ENCODE data around the gene LY6G5B.
A peak's percentile ranks its signal among the peaks of the same experiment; 100 is the strongest.

LY6G5B gene

DNA sequence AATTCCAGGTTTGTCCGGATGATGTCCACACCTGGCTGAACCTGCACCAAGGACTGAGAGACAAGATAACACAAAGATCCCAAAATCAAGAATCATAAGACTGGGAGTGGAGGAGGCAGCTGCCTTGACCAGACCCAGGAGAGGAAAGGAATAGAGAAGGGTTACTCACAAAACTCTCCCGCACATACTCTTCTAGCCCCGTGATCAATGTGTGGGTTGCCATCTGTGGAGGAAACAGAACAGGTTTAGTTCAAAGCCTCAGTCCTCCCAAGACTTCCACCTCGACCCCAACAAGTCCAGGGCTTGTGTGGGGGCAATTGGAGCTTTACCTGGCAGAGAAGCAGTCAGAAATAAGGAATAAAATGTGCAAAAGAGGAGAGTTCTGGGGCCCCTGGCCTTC is 28.4 kb upstream of the LY6G5B start:
- no peaks in the 10 kb centered on the region for H3K9me3 ChIP-seq (replicated peaks in 1 of 2; ENCODE audit: control insufficient read depth in 2 of 2, insufficient read depth in 1 of 2, low read depth in 1 of 2, low read length in 2 of 2)
- H3K4me2 ChIP-seq (ENCODE audit: insufficient read depth, low read length, poor library complexity, severe bottlenecking) = no peak overlapping the region
- peaks cover 73 to 97% of the 10 kb centered on the region in 2 donors for H3K36me3 ChIP-seq (replicated peaks in 1 of 2; ENCODE audit: control insufficient read depth in 2 of 2, insufficient read depth in 2 of 2, low read length in 2 of 2)
- no peak overlapping the region for H4K91ac ChIP-seq (ENCODE audit: low read depth, low read length, poor library complexity)
- no peak overlapping the region for H3K4ac ChIP-seq (ENCODE audit: low read length)
- H2BK120ac ChIP-seq (ENCODE audit: low read depth, low read length) = no peak overlapping the region
- no peak overlapping the region for H4K8ac ChIP-seq (ENCODE audit: low read depth, low read length)
- no CpG with 5 or more reads among the region's 4 CpGs for WGBS, 2 donors (ENCODE audit: extremely low coverage in 2 of 2, insufficient read length in 2 of 2, insufficient replicate concordance in 1 of 2)
- no peaks in the 10 kb centered on the region for H3K4me1 ChIP-seq (ENCODE audit: control insufficient read depth in 2 of 2, insufficient read depth in 1 of 2, low read depth in 1 of 2, low read length in 2 of 2)
- no peak overlapping the region for H3K14ac ChIP-seq (ENCODE audit: low read length)
- H3K27ac ChIP-seq (replicated peaks; ENCODE audit: low read length) = no peak overlapping the region
- H3K23ac ChIP-seq (ENCODE audit: low read depth, low read length, poor library complexity) = no peak overlapping the region
- no peak overlapping the region for H2BK5ac ChIP-seq (ENCODE audit: low read length)
- peaks cover 1% of the 10 kb centered on the region for H3K79me1 ChIP-seq (ENCODE audit: low read depth, low read length)
- H3K27me3 ChIP-seq (ENCODE audit: control insufficient read depth in 3 of 3, insufficient read depth in 3 of 3, low read depth in 1 of 3, low read length in 3 of 3) = no peaks in the 10 kb centered on the region
- peak overlapping the region in 1 of 2 donors; percentile 24 for H3K4me3 ChIP-seq (ENCODE audit: low read length in 2 of 2)
- no peak overlapping the region for H2BK12ac ChIP-seq (ENCODE audit: low read length)
- no peak overlapping the region for H2AK5ac ChIP-seq (ENCODE audit: low read depth, low read length)
- H3K18ac ChIP-seq (ENCODE audit: low read length) = no peak overlapping the region
- H2AFZ ChIP-seq (ENCODE audit: low read length) = no peak overlapping the region
- H3K9ac ChIP-seq (ENCODE audit: low read depth, low read length, poor library complexity) = no peak overlapping the region
- DNase-seq (ENCODE audit: low spot score) = no peak
- no peak overlapping the region for H2BK15ac ChIP-seq (ENCODE audit: low read length)

DNA sequence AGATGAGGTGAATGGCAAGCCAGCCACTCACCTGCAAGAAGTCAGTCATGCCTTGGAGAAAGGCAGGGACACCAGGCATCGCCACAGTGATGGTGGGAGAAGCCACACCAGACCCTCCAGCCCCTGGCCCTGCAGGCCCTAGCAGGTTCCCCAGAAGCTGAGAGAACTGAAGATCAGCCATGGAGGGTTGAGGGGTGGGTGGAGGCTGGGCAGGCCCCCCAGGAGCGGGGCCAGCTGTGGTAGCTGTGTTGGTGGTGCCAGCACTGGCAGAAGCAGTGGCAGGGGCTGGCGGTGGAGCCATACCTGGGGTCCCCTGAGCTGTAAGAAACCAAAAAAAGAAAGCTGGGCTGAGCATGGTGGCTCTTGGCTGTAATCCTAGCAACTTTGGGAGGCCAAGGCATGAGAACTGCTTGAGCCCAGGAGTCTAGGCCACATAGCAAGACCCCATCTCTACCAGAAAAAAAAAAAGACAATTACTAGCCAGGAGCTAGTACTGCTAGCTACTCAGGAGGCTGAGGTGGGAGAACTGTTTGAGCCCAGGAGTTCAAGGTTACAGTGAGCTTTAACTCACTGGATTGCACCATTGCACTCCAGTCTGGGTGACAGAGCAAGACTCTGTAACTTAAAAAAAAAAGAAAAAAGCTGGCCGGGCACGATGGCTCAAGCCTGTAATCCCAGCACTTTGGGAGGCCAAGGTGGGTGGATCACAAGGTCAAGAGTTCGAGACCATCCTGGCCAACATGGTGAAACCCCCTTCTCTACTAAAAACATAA is 26.8 kb upstream of the LY6G5B start:
- no peaks in the 10 kb centered on the region for H3K4me1 ChIP-seq (ENCODE audit: control insufficient read depth in 2 of 2, insufficient read depth in 1 of 2, low read depth in 1 of 2, low read length in 2 of 2)
- H3K18ac ChIP-seq (ENCODE audit: low read length) = no peak overlapping the region
- H3K27me3 ChIP-seq (ENCODE audit: control insufficient read depth in 3 of 3, insufficient read depth in 3 of 3, low read depth in 1 of 3, low read length in 3 of 3) = no peaks in the 10 kb centered on the region
- no peak overlapping the region for H2AFZ ChIP-seq (ENCODE audit: low read length)
- H2BK5ac ChIP-seq (ENCODE audit: low read length) = no peak overlapping the region
- WGBS, 2 donors (ENCODE audit: extremely low coverage in 2 of 2, insufficient read length in 2 of 2, insufficient replicate concordance in 1 of 2) = no CpG with 5 or more reads among the region's 6 CpGs
- H3K27ac ChIP-seq (replicated peaks; ENCODE audit: low read length) = no peak overlapping the region
- no peak overlapping the region for H3K23ac ChIP-seq (ENCODE audit: low read depth, low read length, poor library complexity)
- no peak overlapping the region for H3K4me3 ChIP-seq (ENCODE audit: low read length in 2 of 2)
- H3K14ac ChIP-seq (ENCODE audit: low read length) = no peak overlapping the region
- H2BK15ac ChIP-seq (ENCODE audit: low read length) = no peak overlapping the region
- H3K79me1 ChIP-seq (ENCODE audit: low read depth, low read length) = peaks cover 1% of the 10 kb centered on the region
- no peak overlapping the region for H4K91ac ChIP-seq (ENCODE audit: low read depth, low read length, poor library complexity)
- no peaks in the 10 kb centered on the region for H3K9me3 ChIP-seq (replicated peaks in 1 of 2; ENCODE audit: control insufficient read depth in 2 of 2, insufficient read depth in 1 of 2, low read depth in 1 of 2, low read length in 2 of 2)
- no peak for DNase-seq (ENCODE audit: low spot score)
- no peak overlapping the region for H4K8ac ChIP-seq (ENCODE audit: low read depth, low read length)
- no peak overlapping the region for H3K9ac ChIP-seq (ENCODE audit: low read depth, low read length, poor library complexity)
- no peak overlapping the region for H3K4ac ChIP-seq (ENCODE audit: low read length)
- no peak overlapping the region for H2AK5ac ChIP-seq (ENCODE audit: low read depth, low read length)
- H2BK120ac ChIP-seq (ENCODE audit: low read depth, low read length) = no peak overlapping the region
- H3K4me2 ChIP-seq (ENCODE audit: insufficient read depth, low read length, poor library complexity, severe bottlenecking) = peak overlapping the region; percentile 11
- peaks cover 71 to 95% of the 10 kb centered on the region in 2 donors for H3K36me3 ChIP-seq (replicated peaks in 1 of 2; ENCODE audit: control insufficient read depth in 2 of 2, insufficient read depth in 2 of 2, low read length in 2 of 2)
- H2BK12ac ChIP-seq (ENCODE audit: low read length) = no peak overlapping the region

DNA sequence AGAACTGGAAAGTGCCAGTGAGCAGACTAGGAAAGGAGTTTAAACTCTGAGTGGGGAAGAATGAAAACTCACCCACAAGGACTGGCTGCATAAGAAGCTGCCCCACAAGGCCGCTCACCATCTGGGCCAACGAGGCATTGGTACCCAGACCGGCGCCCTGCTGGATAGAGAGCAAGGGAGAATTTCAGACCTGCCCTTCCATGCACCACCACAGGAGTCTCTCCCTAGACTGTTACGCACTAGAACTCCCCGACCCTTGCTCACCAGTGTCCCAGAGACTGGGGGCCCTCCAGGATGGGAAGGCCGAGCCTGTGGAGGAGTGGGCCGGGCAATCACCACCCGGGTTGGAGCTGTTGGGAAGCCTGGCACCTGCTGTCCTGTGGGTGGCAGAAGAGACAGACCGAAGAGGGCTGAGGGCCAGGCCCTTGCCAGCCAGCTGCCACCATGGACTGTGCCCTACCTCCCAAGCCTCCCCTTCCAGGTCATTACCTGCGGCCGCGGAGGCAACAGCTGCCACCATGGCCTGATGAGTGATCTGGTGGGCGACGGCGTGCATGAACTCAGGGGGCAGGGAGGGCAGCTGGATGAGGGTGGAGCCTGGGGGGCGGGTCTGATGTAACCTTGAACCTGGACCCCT is 25.8 kb upstream of the LY6G5B start:
- Histone ChIP-seq H2BK15ac (ENCODE audit: low read length) (no peak overlapping the region), H2BK12ac (ENCODE audit: low read length) (no peak overlapping the region), H3K4ac (ENCODE audit: low read length) (no peak overlapping the region), H2BK5ac (ENCODE audit: low read length) (no peak overlapping the region), H3K36me3 (replicated peaks in 1 of 2; ENCODE audit: control insufficient read depth in 2 of 2, insufficient read depth in 2 of 2, low read length in 2 of 2) (peaks cover 79 to 95% of the 10 kb centered on the region in 2 donors), H3K14ac (ENCODE audit: low read length) (no peak overlapping the region), H3K4me3 (ENCODE audit: low read length in 2 of 2) (no peak overlapping the region), H3K79me1 (ENCODE audit: low read depth, low read length) (peaks cover 1% of the 10 kb centered on the region), H3K23ac (ENCODE audit: low read depth, low read length, poor library complexity) (peak overlapping the region; percentile 77), H3K9me3 (replicated peaks in 1 of 2; ENCODE audit: control insufficient read depth in 2 of 2, insufficient read depth in 1 of 2, low read depth in 1 of 2, low read length in 2 of 2) (no peaks in the 10 kb centered on the region), H3K4me2 (ENCODE audit: insufficient read depth, low read length, poor library complexity, severe bottlenecking) (no peak overlapping the region), H3K27ac (replicated peaks; ENCODE audit: low read length) (no peak overlapping the region), H3K9ac (ENCODE audit: low read depth, low read length, poor library complexity) (no peak overlapping the region), H2AFZ (ENCODE audit: low read length) (no peak overlapping the region), H4K91ac (ENCODE audit: low read depth, low read length, poor library complexity) (no peak overlapping the region), H4K8ac (ENCODE audit: low read depth, low read length) (no peak overlapping the region), H2AK5ac (ENCODE audit: low read depth, low read length) (no peak overlapping the region), H3K4me1 (ENCODE audit: control insufficient read depth in 2 of 2, insufficient read depth in 1 of 2, low read depth in 1 of 2, low read length in 2 of 2) (no peaks in the 10 kb centered on the region), H3K27me3 (ENCODE audit: control insufficient read depth in 3 of 3, insufficient read depth in 3 of 3, low read depth in 1 of 3, low read length in 3 of 3) (no peaks in the 10 kb centered on the region), H3K18ac (ENCODE audit: low read length) (no peak overlapping the region), H2BK120ac (ENCODE audit: low read depth, low read length) (no peak overlapping the region)
- DNase-seq (ENCODE audit: low spot score) = no peak
- no CpG with 5 or more reads among the region's 17 CpGs for WGBS, 2 donors (ENCODE audit: extremely low coverage in 2 of 2, insufficient read length in 2 of 2, insufficient replicate concordance in 1 of 2)

DNA sequence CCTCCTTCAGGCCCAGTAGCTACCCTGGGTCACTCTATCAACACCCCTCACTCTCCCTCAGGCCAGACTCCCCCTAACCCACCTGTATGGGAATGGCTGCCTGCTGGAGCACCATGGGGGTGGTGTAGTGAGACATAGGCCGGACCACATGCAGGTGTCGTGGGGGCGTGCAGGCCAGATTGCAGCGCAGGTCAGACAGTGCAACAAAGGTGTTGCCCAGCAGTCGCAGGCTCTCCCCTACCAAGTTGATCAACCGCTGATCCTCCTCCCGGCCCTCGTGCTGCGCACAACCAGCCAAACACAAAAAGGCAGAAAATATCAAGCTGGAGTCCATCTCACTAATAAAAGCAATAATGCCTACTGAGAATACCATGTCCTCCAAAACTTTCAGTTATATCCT is 24.5 kb upstream of the LY6G5B start:
- Histone ChIP-seq H3K79me1 (ENCODE audit: low read depth, low read length) (peaks cover 1% of the 10 kb centered on the region), H2BK12ac (ENCODE audit: low read length) (no peak overlapping the region), H3K4me1 (ENCODE audit: control insufficient read depth in 2 of 2, insufficient read depth in 1 of 2, low read depth in 1 of 2, low read length in 2 of 2) (no peaks in the 10 kb centered on the region), H2AK5ac (ENCODE audit: low read depth, low read length) (no peak overlapping the region), H2AFZ (ENCODE audit: low read length) (no peak overlapping the region), H3K14ac (ENCODE audit: low read length) (no peak overlapping the region), H3K18ac (ENCODE audit: low read length) (no peak overlapping the region), H3K27ac (replicated peaks; ENCODE audit: low read length) (no peak overlapping the region), H3K9me3 (replicated peaks in 1 of 2; ENCODE audit: control insufficient read depth in 2 of 2, insufficient read depth in 1 of 2, low read depth in 1 of 2, low read length in 2 of 2) (no peaks in the 10 kb centered on the region), H3K27me3 (ENCODE audit: control insufficient read depth in 3 of 3, insufficient read depth in 3 of 3, low read depth in 1 of 3, low read length in 3 of 3) (no peaks in the 10 kb centered on the region), H2BK120ac (ENCODE audit: low read depth, low read length) (no peak overlapping the region), H4K91ac (ENCODE audit: low read depth, low read length, poor library complexity) (no peak overlapping the region), H3K4ac (ENCODE audit: low read length) (no peak overlapping the region), H3K36me3 (replicated peaks in 1 of 2; ENCODE audit: control insufficient read depth in 2 of 2, insufficient read depth in 2 of 2, low read length in 2 of 2) (peaks cover 74 to 95% of the 10 kb centered on the region in 2 donors), H3K4me2 (ENCODE audit: insufficient read depth, low read length, poor library complexity, severe bottlenecking) (no peak overlapping the region), H4K8ac (ENCODE audit: low read depth, low read length) (no peak overlapping the region), H2BK5ac (ENCODE audit: low read length) (no peak overlapping the region), H2BK15ac (ENCODE audit: low read length) (no peak overlapping the region), H3K23ac (ENCODE audit: low read depth, low read length, poor library complexity) (peak overlapping the region; percentile 44), H3K9ac (ENCODE audit: low read depth, low read length, poor library complexity) (peak overlapping the region; percentile 66), H3K4me3 (ENCODE audit: low read length in 2 of 2) (no peak overlapping the region)
- WGBS, 2 donors (ENCODE audit: extremely low coverage in 2 of 2, insufficient read length in 2 of 2, insufficient replicate concordance in 1 of 2) = no CpG with 5 or more reads among the region's 9 CpGs
- no peak for DNase-seq (ENCODE audit: low spot score)

Measured in neuronal stem cell (in vitro differentiated cells).